H54 (cell line): ENCODE data around the gene CR2.
"Not testable (repeated sequence)": the region's sequence is repeated elsewhere in the genome, so short reads cannot be mapped to it uniquely, and the experiment has no call there.

ENCODE experiments used
- DNase-seq: peaks from one replicate; pipeline ENCODE4 v3.0.0; 2011; ENCODE audit warnings: low spot score, mixed read lengths; ENCODE audit not compliant: insufficient read length
- FAIRE-seq: peaks from 3 replicates; lab custom pipeline; 2011; peaks lifted over from hg19 to GRCh38; lab: Jason Lieb, UNC
- POLR2A ChIP-seq: IDR thresholded peaks from 2 replicates; pipeline ENCODE4 v1.6.1; 2011; ENCODE audit warnings: low read depth, mild to moderate bottlenecking, low read length

Gene CR2

DNA sequence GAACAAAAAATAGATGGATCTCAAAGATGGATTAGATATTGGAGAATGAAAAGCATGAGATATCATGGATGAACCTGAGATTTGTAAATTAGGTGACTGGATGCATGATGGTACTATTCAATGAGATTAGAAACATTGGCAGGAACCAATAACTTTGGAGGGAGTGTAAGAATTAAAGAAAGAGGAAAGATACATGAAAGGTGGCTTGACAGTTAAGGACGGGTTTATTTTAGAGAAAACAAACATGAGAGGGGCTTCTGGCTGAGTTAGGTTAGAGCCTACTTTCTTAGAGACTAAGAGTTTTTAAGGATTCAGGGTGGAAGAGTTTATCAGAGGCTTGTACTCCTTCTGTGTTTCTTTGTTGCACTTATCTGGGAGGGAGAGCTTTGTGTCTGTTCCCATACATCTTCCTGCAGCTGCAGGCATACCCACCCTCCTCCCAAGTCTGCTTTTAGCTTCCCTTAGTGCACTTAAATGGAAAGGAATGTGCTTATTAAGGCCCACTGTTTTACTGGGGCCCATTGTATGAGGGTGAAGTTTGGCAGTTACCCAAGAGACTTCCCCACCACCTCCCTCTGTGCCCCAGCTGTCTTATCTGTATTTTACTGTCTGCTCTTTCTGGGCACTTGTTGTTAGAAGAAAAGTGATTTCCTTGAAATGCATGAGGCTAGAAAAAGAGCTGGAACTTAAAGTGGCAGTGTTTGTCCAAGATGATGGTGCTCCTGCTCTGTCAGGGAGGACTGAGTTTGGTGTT is 26.1 kb upstream of the CR2 start:
- DNase-seq (no peak), FAIRE-seq (no peak)

DNA sequence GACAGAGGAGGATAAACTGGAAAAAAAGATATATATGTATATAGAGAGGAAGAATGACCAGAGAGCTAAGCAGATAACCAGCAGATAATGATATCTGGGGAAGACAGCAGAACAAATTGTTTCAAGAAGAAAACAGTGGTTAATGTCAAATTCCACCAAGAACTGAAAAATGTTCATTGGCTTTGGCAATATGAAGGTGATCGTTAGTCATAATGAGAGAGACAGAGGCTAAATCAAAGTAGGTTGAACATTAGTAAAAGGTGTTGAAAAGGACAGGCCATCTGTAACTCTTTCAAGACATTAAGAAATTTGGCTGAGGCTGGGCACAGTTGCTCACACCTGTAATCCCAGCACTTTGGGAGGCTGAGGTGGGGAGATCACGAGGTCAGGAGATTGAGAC is 25.3 kb upstream of the CR2 start:
- no peak for FAIRE-seq
- TF ChIP-seq POLR2A, result no peak
- DNase-seq, result no peak

More for the DNA sequence above, 26.1 kb upstream of the CR2 start:
- TF ChIP-seq POLR2A, result no peak

DNA sequence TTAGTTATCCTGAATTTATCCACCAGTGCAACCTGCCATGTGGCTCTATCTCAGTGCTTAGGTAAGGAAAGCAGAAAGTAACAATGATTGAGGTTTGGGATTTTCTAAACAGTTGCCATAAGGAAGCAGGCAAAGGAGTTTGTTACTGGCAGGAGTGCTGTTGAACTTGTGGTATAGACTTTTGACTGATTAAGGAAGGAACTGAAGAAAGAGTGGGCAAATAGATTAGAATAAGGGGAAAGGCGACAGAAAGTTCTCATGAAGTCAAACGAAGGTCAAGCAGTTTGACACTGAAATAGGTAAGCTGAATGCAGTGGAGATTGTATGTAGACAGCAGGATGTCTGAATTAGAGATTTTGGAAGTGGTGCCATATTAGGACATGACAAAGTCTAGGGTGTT is 24.2 kb upstream of the CR2 start:
- TF ChIP-seq POLR2A, result no peak
- DNase-seq (no peak), FAIRE-seq (no peak)

- DNase-seq, result no peak
- no peak for FAIRE-seq
- TF ChIP-seq POLR2A, result no peak
Measured at GRCh38 chr1:207430602-207431001, 23.5 kb upstream of the CR2 start.

DNA sequence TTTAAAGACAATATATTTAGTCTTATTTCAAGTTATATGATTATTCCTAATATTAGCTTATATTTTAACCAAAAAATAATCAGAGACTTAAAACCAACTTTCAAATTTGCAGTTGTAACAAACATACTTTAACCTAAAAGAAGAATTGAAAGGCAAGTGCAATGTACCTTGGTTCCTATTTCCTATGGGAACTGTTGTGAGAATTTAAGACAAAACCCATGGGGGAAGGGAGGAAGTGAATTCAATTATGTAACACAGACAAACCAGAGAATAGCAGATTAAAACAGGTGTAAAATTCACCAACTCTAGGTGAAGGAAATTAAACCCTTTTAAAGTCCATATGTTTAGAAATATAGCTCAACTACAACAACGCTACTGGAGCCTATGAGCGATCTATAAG is 22.6 kb upstream of the CR2 start:
- DNase-seq, result no peak
- no peak for TF ChIP-seq POLR2A
- FAIRE-seq, result no peak

DNA sequence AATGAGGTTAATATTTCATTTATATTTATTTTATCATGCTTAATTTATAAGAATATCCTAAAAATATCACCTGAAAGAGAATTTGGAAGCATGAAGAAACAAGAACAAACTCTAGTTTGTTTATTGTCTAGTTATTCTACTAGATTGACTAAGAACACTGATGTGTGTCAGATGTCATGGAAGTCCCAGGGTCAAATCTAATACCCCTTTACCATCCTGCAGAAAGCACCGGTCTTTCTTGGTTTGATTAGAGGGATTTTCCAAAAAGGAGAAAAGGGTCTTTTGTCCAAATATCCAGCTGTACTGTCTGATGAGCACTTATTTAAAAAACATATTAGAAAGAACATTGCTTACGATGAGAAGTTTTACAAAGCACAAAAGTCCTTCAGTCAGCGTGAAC is 20.7 kb upstream of the CR2 start:
- FAIRE-seq, result no peak
- no peak for DNase-seq
- no peak for TF ChIP-seq POLR2A

DNA sequence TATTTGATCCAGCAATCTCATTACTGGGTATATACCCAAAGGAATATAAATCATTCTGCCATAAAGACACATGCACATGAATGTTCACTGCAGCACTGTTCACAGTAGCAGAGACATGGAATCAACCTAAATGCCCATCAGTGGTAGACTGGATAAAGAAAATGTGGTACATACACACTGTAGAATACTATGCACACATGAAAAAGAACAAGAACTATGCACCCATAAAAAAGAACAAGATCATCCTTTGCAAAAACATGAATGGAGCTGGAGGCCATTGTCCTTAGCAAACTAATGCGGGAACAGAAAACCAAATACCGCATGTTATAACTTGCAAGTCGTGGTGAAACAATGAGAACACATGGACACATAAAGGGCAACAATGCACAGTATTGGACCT is 17.4 kb upstream of the CR2 start:
- not testable (repeated sequence) for DNase-seq, FAIRE-seq

DNA sequence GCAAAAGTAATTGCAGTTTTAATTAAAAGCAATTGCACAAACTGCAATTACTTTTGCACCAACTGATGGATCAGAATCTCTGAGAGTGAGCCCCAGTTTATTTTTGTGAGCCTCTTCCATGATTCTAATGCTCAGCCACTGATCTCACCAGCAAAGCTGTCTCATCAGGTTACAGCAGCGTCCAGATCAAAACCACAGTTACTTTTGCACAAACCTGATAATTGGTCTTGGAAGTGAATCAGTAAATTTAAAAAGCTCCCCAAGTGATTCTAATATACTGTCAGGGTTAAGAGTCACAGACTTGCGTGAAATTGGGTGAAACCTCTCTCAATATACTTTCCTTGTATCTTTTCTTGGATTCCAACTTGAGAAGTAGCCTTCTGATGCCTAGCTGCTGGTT is 13.5 kb upstream of the CR2 start:
- DNase-seq (no peak), FAIRE-seq (no peak)

GRCh38 chr1:207444514-207445217 is 9.5 kb upstream of the CR2 start:
- no peak for FAIRE-seq
- no peak for DNase-seq

More for the DNA sequence above, 13.5 kb upstream of the CR2 start:
- TF ChIP-seq POLR2A, result no peak

DNA sequence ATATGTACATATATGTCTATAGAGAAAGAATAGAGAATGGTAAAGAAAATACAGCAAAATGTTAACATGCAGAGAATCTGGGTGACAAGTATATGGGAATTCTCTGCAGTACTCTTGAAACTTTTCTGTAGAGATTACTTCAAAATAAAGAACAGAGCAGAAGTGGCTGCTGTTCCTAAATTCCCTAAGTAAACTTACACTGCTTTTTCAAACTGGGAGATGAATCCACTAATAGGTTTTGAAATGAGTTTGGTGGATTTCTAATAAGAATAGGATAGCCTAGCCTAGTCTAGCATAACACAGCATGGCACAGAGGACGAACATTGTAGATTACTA is 450 bp upstream of the CR2 start:
- TF ChIP-seq POLR2A, result no peak
- DNase-seq, result no peak
- FAIRE-seq, result no peak

More at GRCh38 chr1:207444514-207445217, 9.5 kb upstream of the CR2 start:
- no peak for TF ChIP-seq POLR2A

DNA sequence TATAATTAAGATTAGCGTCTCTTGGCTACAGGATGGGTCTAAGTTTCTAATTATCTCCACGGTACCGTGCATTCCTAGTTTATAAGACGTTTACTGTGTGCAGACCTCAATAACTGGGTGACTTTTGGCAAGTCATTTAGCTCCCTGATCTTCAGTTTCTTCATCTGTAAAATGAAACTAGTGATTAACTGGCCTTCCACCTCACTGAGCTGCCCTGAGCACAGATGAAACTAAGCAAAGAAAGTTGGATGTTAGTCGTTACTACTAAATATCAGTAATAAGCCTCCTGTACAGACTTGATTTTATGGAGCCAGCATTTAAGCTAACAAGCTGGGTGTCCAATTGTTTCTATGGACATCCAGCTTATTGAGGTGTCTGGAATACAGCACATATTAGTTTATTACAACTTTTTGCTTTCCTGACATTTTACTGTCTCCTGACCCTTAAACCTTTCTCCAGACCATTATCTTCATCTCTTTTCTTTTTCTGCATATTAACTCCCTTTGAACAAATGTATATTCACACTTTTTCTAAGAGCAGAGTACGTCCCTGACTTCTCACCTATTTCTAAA is 1.1 kb downstream of the CR2 start:
- FAIRE-seq, result no peak
- TF ChIP-seq POLR2A, result no peak
- DNase-seq, result no peak

GRCh38 chr1:207458414-207458813 is 4.3 kb downstream of the CR2 start:
- no peak for DNase-seq
- FAIRE-seq, result no peak
- no peak for TF ChIP-seq POLR2A

GRCh38 chr1:207459008-207459407 is 4.9 kb downstream of the CR2 start:
- no peak for DNase-seq
- no peak for FAIRE-seq
- TF ChIP-seq POLR2A, result no peak

- no peak for TF ChIP-seq POLR2A
- no peak for FAIRE-seq
- no peak for DNase-seq
Measured at GRCh38 chr1:207461649-207462048, 7.5 kb downstream of the CR2 start.

DNA sequence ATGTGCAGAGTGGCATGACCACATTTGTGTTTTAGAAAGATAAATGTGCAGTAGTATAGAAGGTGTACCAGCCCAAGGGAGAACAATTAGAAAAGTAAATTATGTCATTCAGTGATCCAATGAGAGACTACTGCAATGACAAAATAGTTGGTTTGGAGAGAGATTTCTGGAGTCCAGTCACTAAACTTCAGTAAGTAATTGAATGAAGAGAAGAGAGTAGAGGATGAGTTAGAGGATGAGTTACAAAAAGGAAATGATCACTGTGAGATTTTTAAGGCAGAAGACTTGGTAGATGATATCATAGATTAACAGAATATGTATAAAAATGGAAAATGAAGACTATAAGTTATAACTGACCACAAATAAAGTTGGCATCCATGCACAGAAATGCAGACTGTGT is 8.4 kb downstream of the CR2 start:
- FAIRE-seq, result no peak
- DNase-seq, result no peak
- TF ChIP-seq POLR2A, result no peak

DNA sequence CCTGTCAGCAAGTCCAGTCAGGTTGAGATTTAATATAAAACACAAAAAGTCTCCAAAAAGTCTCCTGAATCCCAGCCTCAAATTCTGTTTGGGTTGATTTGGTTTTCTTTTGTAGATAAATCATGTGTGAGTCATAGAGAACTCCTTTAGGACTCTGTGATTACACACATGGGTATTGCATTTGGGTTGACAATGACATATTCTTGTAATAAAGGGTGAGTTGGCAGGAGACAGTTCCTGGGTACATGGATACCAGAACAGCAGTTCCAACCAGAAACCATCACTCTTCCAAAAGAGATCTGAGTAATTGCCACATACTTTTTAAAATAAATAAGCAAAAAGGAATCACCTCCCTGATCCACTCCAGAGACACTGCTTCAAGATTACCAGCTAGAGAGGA is 8.9 kb downstream of the CR2 start:
- no peak for TF ChIP-seq POLR2A
- FAIRE-seq, result no peak
- DNase-seq, result no peak
